GM12878 (cell line): ENCODE data around the gene SYNGAP1. TPM values are rescaled to one million over a fixed set of nuclear protein-coding genes. Genes with fewer than 3 reads are reported as not detected.

Experiments
- ATAC-seq: fragments of 200-7000 bp; cut with Tn5 transposase; 3 replicates; pipeline ENCODE4 v1.9.1; 2020; ENCODE audit warnings: mild to moderate bottlenecking, moderate library complexity
- BruUV-seq: library from RNA; stranded (reverse); fragments of 400-500 nt; replicated peaks from 2 replicates; lab custom pipeline; 2021; lab: Mats Ljungman, UMichigan
- CTCF ChIA-PET: fragments of 300-600 bp; sonication (Branson Sonifier 250); formaldehyde crosslinking; extraction: SDS; loops from one replicate; lab custom pipeline; 2021; ENCODE audit warnings: inconsistent platforms; lab: Yijun Ruan, JAX
- POLR2A ChIA-PET: fragments of 350-600 bp; formaldehyde crosslinking; extraction: SDS; loops from one replicate; lab custom pipeline; 2021; ENCODE audit warnings: inconsistent platforms; lab: Charles Lee
- RAD21 ChIA-PET: fragments of 300-600 bp; sonication (Branson Sonifier 250); formaldehyde crosslinking; loops from one replicate; lab custom pipeline; 2023; ENCODE audit warnings: antibody characterized with exemption; ENCODE audit not compliant: unreplicated experiment; lab: Charles Lee
- SMC1A ChIA-PET: fragments of 300-600 bp; sonication (Branson Sonifier 250); formaldehyde crosslinking; loops from one replicate; lab custom pipeline; 2023; ENCODE audit not compliant: unreplicated experiment, uncharacterized antibody; lab: Charles Lee
- DNase-seq: peaks from one replicate; pipeline ENCODE4 v3.0.0-alpha.2; 2011; ENCODE audit warnings: low read depth, low spot score
- FAIRE-seq: peaks from 3 replicates; lab custom pipeline; 2011; peaks lifted over from hg19 to GRCh38; lab: Jason Lieb, UNC
- H2AFZ ChIP-seq: 2 replicates; pipeline ENCODE4 v1.6.0; 2011; ENCODE audit warnings: low read depth, low read length, control low read depth; ENCODE audit not compliant: control insufficient read depth
- H3K27ac ChIP-seq: 2 replicates; pipeline ENCODE4 v1.5.1; 2011; ENCODE audit warnings: control low read depth; ENCODE audit not compliant: control insufficient read depth, insufficient read depth
- H3K27me3 ChIP-seq, 2 experiments: replicated peaks in 1 of 2; 2 replicates each; pipeline versions ENCODE4 v1.6.0 to v1.6.1; 2011; ENCODE audit warnings: low read length in 1 of 2; ENCODE audit not compliant: control insufficient read depth in 2 of 2, insufficient read depth in 2 of 2
- H3K36me3 ChIP-seq, 2 experiments: 2 replicates each; pipeline ENCODE4 v1.5.1; 2011; ENCODE audit warnings: low read length in 1 of 2; ENCODE audit not compliant: control insufficient read depth in 2 of 2, insufficient read depth in 2 of 2
- H3K4me1 ChIP-seq: 2 replicates; pipeline ENCODE4 v1.6.1; 2011; ENCODE audit warnings: mild to moderate bottlenecking, low read length, moderate library complexity, mixed read lengths; ENCODE audit not compliant: control insufficient read depth, insufficient read depth
- H3K4me2 ChIP-seq: 2 replicates; pipeline ENCODE4 v1.6.0; 2011; ENCODE audit warnings: control low read depth; ENCODE audit not compliant: control insufficient read depth, insufficient read depth
- H3K4me3 ChIP-seq: fragments of 200-600 bp; sonication (generic); 2 replicates; pipeline ENCODE4 v1.5.1; 2016
- H3K79me2 ChIP-seq: 2 replicates; pipeline ENCODE4 v1.6.0; 2011; ENCODE audit warnings: low read length; ENCODE audit not compliant: control insufficient read depth, insufficient read depth
- H3K9ac ChIP-seq: 2 replicates; pipeline ENCODE4 v1.8.0; 2011; ENCODE audit warnings: low read length, control low read depth, mixed read lengths; ENCODE audit not compliant: control insufficient read depth, insufficient read depth
- H3K9me3 ChIP-seq: replicated peaks from 3 replicates; pipeline ENCODE4 v1.5.1; 2011; ENCODE audit warnings: mild to moderate bottlenecking, low read length; ENCODE audit not compliant: control insufficient read depth, insufficient read depth
- H4K20me1 ChIP-seq: 2 replicates; pipeline ENCODE4 v1.6.0; 2011; ENCODE audit not compliant: control insufficient read depth, insufficient read depth
- CBX3 ChIP-seq: fragments of 200-600 bp; sonication (generic); IDR thresholded peaks from 2 replicates; pipeline ENCODE4 v1.6.1; 2016; ENCODE audit warnings: low read depth, borderline replicate concordance
- CEBPB ChIP-seq, 2 experiments: fragments of 150-350 bp in 1 of 2; IDR thresholded peaks; 2 replicates each; pipeline ENCODE4 v1.6.1; 2012 to 2014; ENCODE audit warnings: low read depth in 2 of 2, low read length in 2 of 2, borderline replicate concordance in 1 of 2, inconsistent platforms in 1 of 2
- EED ChIP-seq: sonication (generic); IDR thresholded peaks from 2 replicates; pipeline ENCODE4 v1.6.1; 2016; ENCODE audit warnings: antibody characterized with exemption, low read depth
- LARP7 ChIP-seq: fragments of 450-650 bp; IDR thresholded peaks from 2 replicates; pipeline ENCODE4 v1.6.1; 2017; ENCODE audit warnings: mild to moderate bottlenecking
- NFYA ChIP-seq: IDR thresholded peaks from 2 replicates; pipeline ENCODE4 v1.6.1; 2011; ENCODE audit warnings: low read depth, mild to moderate bottlenecking, low read length, improper control_type of control experiment, borderline replicate concordance
- RELA ChIP-seq: fragments of 450-650 bp; IDR thresholded peaks from 2 replicates; pipeline ENCODE4 v1.8.0; 2014; ENCODE audit warnings: borderline replicate concordance; ENCODE audit not compliant: partially characterized antibody
- RUNX3 ChIP-seq: IDR thresholded peaks from 2 replicates; pipeline ENCODE4 v1.6.1; 2012; ENCODE audit warnings: low read length, inconsistent platforms
- WGBS: methylation state at CpG from one replicate; pipeline ENCODE4 v1.1.6; 2016; ENCODE audit warnings: low lambda C conversion rate; ENCODE audit not compliant: insufficient replicate concordance, insufficient coverage; ENCODE audit errors: missing lambda C conversion rate; 5-methylcytosine and 5-hydroxymethylcytosine counted together
- in situ Hi-C: fragments of 300-500 bp; cut with MboI; formaldehyde crosslinking; loops from 9 replicates; pipeline ENCODE4 v1.14.3; 2018; ENCODE audit warnings: mixed read lengths
- intact Hi-C: fragments of 100-400 bp; cut with micrococcal nuclease; formaldehyde crosslinking; loops from one replicate; pipeline ENCODE4 v1.14.2; 2022; ENCODE audit not compliant: unreplicated experiment
- polyA plus RNA-seq, 11 experiments: library from polyadenylated mRNA; depleted of rRNA in 4 of 11; unstranded in 6 of 11; stranded (reverse) in 5 of 11; fragments of >200 nt; fragmentation: Nextera tagmentation in 4 of 11; fragmentation: Illumina TruSeq in 1 of 11; extraction: Ambion mirVana in 4 of 11; extraction: Trizol in 1 of 11; gene quantifications; 1 replicate in 1 of 11; 2 replicates in 10 of 11; pipeline versions ENCODE4 v1.2.1 to v1.2.3, GENCODE V29; 2011 to 2016; ENCODE audit warnings: inconsistent platforms in 2 of 11, missing spikeins in 2 of 11, low read depth in 1 of 11
- total RNA-seq, 4 experiments: library from RNA; depleted of rRNA in 3 of 4; stranded (reverse); fragments of >200 nt in 3 of 4; fragmentation: Illumina TruSeq in 1 of 4; extraction: Trizol in 1 of 4; gene quantifications; 2 replicates each; pipeline versions ENCODE4 v1.2.1 to v1.2.3, GENCODE V29; 2013 to 2021
- TF ChIP-seq, protein P1 (sequence below): IDR thresholded peaks from 2 replicates; pipeline ENCODE4 v1.6.1; 2012; ENCODE audit warnings: mild to moderate bottlenecking, low read depth, low read length

Gene SYNGAP1
- total and polyA plus RNA-seq, 10 of the 15 experiments (the other 5 are each of a cell fraction or from before 2014, with no cell fraction given), result 0.05 to 9.2 (median 1.2) TPM

DNA sequence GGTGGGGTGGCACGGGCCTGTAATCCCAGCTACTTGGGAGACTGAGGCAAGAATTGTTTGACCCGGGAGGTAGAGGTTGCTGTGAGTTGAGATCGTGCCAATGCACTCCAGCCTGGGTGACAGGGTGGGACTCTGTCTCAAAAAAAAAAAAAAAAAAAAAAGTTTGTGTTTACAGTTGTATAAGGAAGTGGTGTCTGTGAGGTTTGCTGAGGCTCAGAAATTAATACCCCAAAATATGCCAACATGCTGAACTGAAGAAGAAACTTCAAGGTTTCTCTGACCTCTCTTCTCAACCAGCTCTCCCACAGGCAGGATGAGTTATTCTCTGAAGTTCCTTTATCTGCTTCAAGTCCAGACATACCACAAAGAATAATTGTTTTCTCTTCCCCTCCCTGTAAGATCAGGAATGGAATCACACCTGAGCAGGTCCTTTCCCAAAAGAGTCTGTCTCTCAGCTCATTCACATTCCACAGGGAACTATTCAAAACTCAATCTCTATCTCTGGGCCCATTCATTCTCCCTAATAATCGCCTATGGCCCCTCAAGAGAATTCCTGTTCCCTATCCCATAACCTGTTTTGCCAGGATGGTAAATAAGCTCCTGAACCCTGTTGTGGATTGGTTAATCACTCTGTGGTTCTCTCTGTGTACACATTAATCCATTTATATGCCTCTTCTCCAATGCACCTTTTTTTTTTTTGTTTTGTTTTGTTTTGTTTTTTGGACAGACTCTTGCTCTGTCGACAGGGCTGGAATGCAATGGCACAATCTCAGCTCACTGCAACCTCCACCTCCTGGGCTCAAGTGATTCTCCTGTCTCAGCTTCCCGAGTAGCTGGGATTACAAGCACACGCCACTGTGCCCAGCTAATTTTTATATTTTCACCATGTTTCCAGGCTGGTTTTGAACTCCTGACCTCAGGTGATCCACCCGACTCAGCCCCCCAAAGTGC lies 45.6 kb upstream of the SYNGAP1 start (continued):
- TF ChIP-seq NFYA, result no peak

DNA sequence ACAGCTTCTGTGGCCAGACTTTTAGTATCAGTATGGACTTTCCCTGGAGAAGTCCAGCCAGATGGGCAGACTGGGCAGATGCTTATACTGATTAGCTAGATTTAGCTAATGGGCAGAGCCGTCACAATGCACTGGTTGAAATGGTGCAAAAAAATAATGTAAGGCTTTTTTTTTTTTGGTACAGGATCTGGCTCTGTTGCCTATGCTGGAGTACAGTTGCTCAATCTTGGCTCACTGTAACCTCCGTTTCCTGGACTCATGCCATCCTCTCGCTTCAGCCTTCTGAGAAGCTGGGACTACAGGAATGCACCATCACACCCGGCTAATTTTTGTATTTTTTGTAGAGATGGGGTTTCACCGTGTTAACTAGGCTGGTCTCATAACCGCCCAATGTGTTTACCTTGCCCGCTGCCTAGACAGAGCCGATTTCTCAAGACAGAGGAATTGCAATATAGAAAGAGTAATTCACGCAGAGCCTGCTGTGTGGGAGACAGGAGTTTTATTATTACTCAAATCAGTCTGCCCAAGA lies 44.7 kb upstream of the SYNGAP1 start:
- Histone ChIP-seq H3K79me2 (no peaks in the 10 kb centered on the region), H4K20me1 (no peaks in the 10 kb centered on the region), H3K4me3 (no peak overlapping the region), H3K4me1 (no peaks in the 10 kb centered on the region), H3K9me3 (no peaks in the 10 kb centered on the region), H3K27me3 (no peaks in the 10 kb centered on the region), H2AFZ (no peak overlapping the region), H3K27ac (no peak overlapping the region), H3K4me2 (no peak overlapping the region), H3K9ac (no peak overlapping the region), H3K36me3 (no peaks in the 10 kb centered on the region)
- CTCF ChIA-PET, result interaction anchor here (0.7 to 1.2 kb wide), 2 partner anchors 15 to 27 kb away, joined by 3 to 4 read pairs; no protein-coding TSS in a partner anchor
- FAIRE-seq (no peak), DNase-seq (no peak), ATAC-seq (no peak)
- POLR2A ChIA-PET, result no interaction called here
- intact Hi-C loops, result no loop called here
- RAD21 ChIA-PET, result no interaction called here
- no TSS peak for BruUV-seq
- SMC1A ChIA-PET, result interaction anchor here (0.7 to 1.2 kb wide), 4 partner anchors 13 to 119 kb away, joined by 3 to 4 read pairs (median 4); no protein-coding TSS in a partner anchor
- in situ Hi-C loops, result no loop called here
- no peak for TF ChIP-seq CEBPB (IDR thresholded peaks at IDR 0.05; ENCODE audit: borderline replicate concordance in 1 of 2, low read depth in 2 of 2, low read length in 2 of 2)
- TF ChIP-seq CBX3, result no peak
- TF ChIP-seq RELA, result no peak
- no peak for TF ChIP-seq EED
- TF ChIP-seq LARP7, result no peak
- TF ChIP-seq, protein P1, sequence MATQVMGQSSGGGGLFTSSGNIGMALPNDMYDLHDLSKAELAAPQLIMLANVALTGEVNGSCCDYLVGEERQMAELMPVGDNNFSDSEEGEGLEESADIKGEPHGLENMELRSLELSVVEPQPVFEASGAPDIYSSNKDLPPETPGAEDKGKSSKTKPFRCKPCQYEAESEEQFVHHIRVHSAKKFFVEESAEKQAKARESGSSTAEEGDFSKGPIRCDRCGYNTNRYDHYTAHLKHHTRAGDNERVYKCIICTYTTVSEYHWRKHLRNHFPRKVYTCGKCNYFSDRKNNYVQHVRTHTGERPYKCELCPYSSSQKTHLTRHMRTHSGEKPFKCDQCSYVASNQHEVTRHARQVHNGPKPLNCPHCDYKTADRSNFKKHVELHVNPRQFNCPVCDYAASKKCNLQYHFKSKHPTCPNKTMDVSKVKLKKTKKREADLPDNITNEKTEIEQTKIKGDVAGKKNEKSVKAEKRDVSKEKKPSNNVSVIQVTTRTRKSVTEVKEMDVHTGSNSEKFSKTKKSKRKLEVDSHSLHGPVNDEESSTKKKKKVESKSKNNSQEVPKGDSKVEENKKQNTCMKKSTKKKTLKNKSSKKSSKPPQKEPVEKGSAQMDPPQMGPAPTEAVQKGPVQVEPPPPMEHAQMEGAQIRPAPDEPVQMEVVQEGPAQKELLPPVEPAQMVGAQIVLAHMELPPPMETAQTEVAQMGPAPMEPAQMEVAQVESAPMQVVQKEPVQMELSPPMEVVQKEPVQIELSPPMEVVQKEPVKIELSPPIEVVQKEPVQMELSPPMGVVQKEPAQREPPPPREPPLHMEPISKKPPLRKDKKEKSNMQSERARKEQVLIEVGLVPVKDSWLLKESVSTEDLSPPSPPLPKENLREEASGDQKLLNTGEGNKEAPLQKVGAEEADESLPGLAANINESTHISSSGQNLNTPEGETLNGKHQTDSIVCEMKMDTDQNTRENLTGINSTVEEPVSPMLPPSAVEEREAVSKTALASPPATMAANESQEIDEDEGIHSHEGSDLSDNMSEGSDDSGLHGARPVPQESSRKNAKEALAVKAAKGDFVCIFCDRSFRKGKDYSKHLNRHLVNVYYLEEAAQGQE, result no peak
- no peak for TF ChIP-seq RUNX3
- whole genome bisulfite sequencing, result 49% methylated on average over 9 of the region's 9 CpGs
